Endodermal cell (in vitro differentiated cells): ENCODE results near the gene TOB1. TPM values are rescaled to one million over a fixed set of nuclear protein-coding genes. Genes with fewer than 3 reads are reported as not detected.

Experiments
- DNase-seq: peaks from one replicate; pipeline ENCODE4 v3.0.0-alpha.2; 2017
- H3K27ac ChIP-seq: 2 replicates; pipeline ENCODE4 v1.5.1; 2013; ENCODE audit warnings: mild to moderate bottlenecking, low read depth, low read length, moderate library complexity
- H3K27me3 ChIP-seq: 2 replicates; pipeline ENCODE4 v1.6.1; 2013; ENCODE audit warnings: mild to moderate bottlenecking, low read length, moderate library complexity; ENCODE audit not compliant: insufficient read depth, control insufficient read depth, poor library complexity, severe bottlenecking
- H3K36me3 ChIP-seq: 2 replicates; pipeline ENCODE4 v1.7.0; 2013; ENCODE audit warnings: mild to moderate bottlenecking, low read length, moderate library complexity; ENCODE audit not compliant: control insufficient read depth, insufficient read depth
- H3K4me1 ChIP-seq: one replicate; pipeline ENCODE4 v1.7.0; 2013; ENCODE audit warnings: low read length; ENCODE audit not compliant: control insufficient read depth, insufficient read depth
- H3K4me3 ChIP-seq: 2 replicates; pipeline ENCODE4 v1.5.1; 2013; ENCODE audit warnings: mild to moderate bottlenecking, low read length, moderate library complexity
- H3K9ac ChIP-seq: 2 replicates; pipeline ENCODE4 v1.6.1; 2013; ENCODE audit warnings: mild to moderate bottlenecking, low read length, moderate library complexity; ENCODE audit not compliant: poor library complexity, severe bottlenecking; ENCODE audit errors: extremely low read depth
- H3K9me3 ChIP-seq: 2 replicates; pipeline ENCODE4 v1.6.1; 2013; ENCODE audit warnings: mild to moderate bottlenecking, low read length, moderate library complexity; ENCODE audit not compliant: control insufficient read depth
- H3K27ac Mint-ChIP-seq: 2 replicates; pipeline ENCODE4 v1.8.0; 2020; ENCODE audit warnings: mixed read lengths
- H3K27me3 Mint-ChIP-seq: 2 replicates; pipeline ENCODE4 v1.8.0; 2021; ENCODE audit warnings: mild to moderate bottlenecking, mixed read lengths; ENCODE audit not compliant: insufficient read depth
- H3K36me3 Mint-ChIP-seq: 2 replicates; pipeline ENCODE4 v1.8.0; 2020; ENCODE audit warnings: low read depth, mixed read lengths
- H3K4me1 Mint-ChIP-seq: 2 replicates; pipeline ENCODE4 v1.8.0; 2020; ENCODE audit warnings: mixed read lengths
- H3K4me3 Mint-ChIP-seq: 2 replicates; pipeline ENCODE4 v1.8.0; 2020; ENCODE audit warnings: mild to moderate bottlenecking, moderate library complexity, mixed read lengths
- H3K9me3 Mint-ChIP-seq: 2 replicates; pipeline ENCODE4 v1.8.0; 2020; ENCODE audit warnings: mild to moderate bottlenecking, mixed read lengths
- CTCF ChIP-seq: fragments of 200-600 bp; sonication (generic); conservative IDR thresholded peaks from 2 replicates; pipeline ENCODE4 v1.5.0; 2021; ENCODE audit warnings: antibody characterized with exemption, mild to moderate bottlenecking
- WGBS, 2 experiments: methylation state at CpG; one replicate each; pipeline versions ENCODE4 v1.1.5 to v1.1.7; 2013; ENCODE audit warnings: missing lambda C conversion rate in 2 of 2, mixed read lengths in 1 of 2; ENCODE audit not compliant: insufficient coverage in 1 of 2, insufficient read length in 1 of 2; 5-methylcytosine and 5-hydroxymethylcytosine counted together
- total RNA-seq, 2 donors: library from RNA; stranded (reverse); fragmentation: NEBNext Ultra II Directional in 1 of 2; extraction: Animal tissue kit (Norgen Biotek cat#: 25700) in 1 of 2; gene quantifications; 2 replicates in 1 of 2; 3 replicates in 1 of 2; pipeline ENCODE4 v1.2.1, GENCODE V29; 2021

Gene TOB1
- total RNA-seq, 2 donors from 2014 or later: 35.5 to 36.3 TPM

GRCh38 chr17:50841277-50841948 is 24.7 kb downstream of the TOB1 start:
- no peak overlapping the region for H3K4me3 ChIP-seq
- Mint-ChIP-seq H3K9me3 (no peaks in the 10 kb centered on the region), H3K4me3 (no peak overlapping the region), H3K27me3 (peaks cover 2% of the 10 kb centered on the region), H3K36me3 (no peaks in the 10 kb centered on the region), H3K4me1 (peaks cover 14% of the 10 kb centered on the region), H3K27ac (peak overlapping the region; percentile 14)
- no peaks in the 10 kb centered on the region for H3K36me3 ChIP-seq
- no peak overlapping the region for H3K9ac ChIP-seq
- no peaks in the 10 kb centered on the region for H3K27me3 ChIP-seq
- TF ChIP-seq CTCF: no peak
- peaks cover 5% of the 10 kb centered on the region for H3K4me1 ChIP-seq
- no peaks in the 10 kb centered on the region for H3K9me3 ChIP-seq
- 80 to 83% methylated on average over 9 to 11 of the region's 11 CpGs for WGBS, 2 experiments
- no peak for DNase-seq
- H3K27ac ChIP-seq: no peak overlapping the region

GRCh38 chr17:50840311-50840851 is 25.8 kb downstream of the TOB1 start:
- Histone ChIP-seq H3K4me3 (no peak overlapping the region), H3K27ac (no peak overlapping the region), H3K4me1 (peaks cover 5% of the 10 kb centered on the region), H3K27me3 (no peaks in the 10 kb centered on the region), H3K9ac (no peak overlapping the region), H3K9me3 (no peaks in the 10 kb centered on the region), H3K36me3 (no peaks in the 10 kb centered on the region)
- Mint-ChIP-seq H3K36me3 (no peaks in the 10 kb centered on the region), H3K4me1 (peaks cover 17% of the 10 kb centered on the region), H3K27me3 (peaks cover 5% of the 10 kb centered on the region), H3K27ac (no peak overlapping the region), H3K9me3 (no peaks in the 10 kb centered on the region), H3K4me3 (no peak overlapping the region)
- TF ChIP-seq CTCF: no peak
- DNase-seq: peak; percentile 47
- WGBS, 2 experiments: 92 to 96% methylated on average over 22 to 29 of the region's 29 CpGs

DNA sequence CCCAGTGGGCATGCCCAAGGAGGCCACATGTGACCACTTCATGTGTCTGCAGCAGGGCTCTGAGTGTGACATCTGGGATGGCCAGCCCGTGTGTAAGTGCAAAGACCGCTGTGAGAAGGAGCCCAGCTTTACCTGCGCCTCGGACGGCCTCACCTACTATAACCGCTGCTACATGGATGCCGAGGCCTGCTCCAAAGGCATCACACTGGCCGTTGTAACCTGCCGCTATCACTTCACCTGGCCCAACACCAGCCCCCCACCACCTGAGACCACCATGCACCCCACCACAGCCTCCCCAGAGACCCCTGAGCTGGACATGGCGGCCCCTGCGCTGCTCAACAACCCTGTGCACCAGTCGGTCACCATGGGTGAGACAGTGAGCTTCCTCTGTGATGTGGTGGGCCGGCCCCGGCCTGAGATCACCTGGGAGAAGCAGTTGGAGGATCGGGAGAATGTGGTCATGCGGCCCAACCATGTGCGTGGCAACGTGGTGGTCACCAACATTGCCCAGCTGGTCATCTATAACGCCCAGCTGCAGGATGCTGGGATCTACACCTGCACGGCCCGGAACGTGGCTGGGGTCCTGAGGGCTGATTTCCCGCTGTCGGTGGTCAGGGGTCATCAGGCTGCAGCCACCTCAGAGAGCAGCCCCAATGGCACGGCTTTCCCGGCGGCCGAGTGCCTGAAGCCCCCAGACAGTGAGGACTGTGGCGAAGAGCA is 26.4 kb downstream of the TOB1 start:
- Mint-ChIP-seq H3K36me3 (no peaks in the 10 kb centered on the region), H3K9me3 (no peaks in the 10 kb centered on the region), H3K4me1 (peaks cover 23% of the 10 kb centered on the region), H3K4me3 (no peak overlapping the region), H3K27ac (no peak overlapping the region), H3K27me3 (peaks cover 5% of the 10 kb centered on the region)
- no peak for TF ChIP-seq CTCF
- H3K36me3 ChIP-seq: no peaks in the 10 kb centered on the region
- no peaks in the 10 kb centered on the region for H3K27me3 ChIP-seq
- H3K9ac ChIP-seq: no peak overlapping the region
- no peak overlapping the region for H3K4me3 ChIP-seq
- no peak overlapping the region for H3K27ac ChIP-seq
- no peaks in the 10 kb centered on the region for H3K9me3 ChIP-seq
- WGBS, 2 experiments: 95% methylated on average over 20 to 29 of the region's 29 CpGs
- peaks cover 8% of the 10 kb centered on the region for H3K4me1 ChIP-seq
- DNase-seq: peak; percentile 45
